IMR-90 (cell line): ENCODE data around the gene PANK2. TPM values are rescaled to one million over a fixed set of nuclear protein-coding genes. Genes with fewer than 3 reads are reported as not detected.

Source experiments
- ATAC-seq: fragments of 200-7000 bp; cut with Tn5 transposase; 2 replicates; pipeline ENCODE4 v1.9.1; 2020; ENCODE audit warnings: low read depth, mild to moderate bottlenecking, moderate library complexity
- BruUV-seq: library from RNA; stranded (reverse); fragments of 400-500 nt; replicated peaks from 2 replicates; lab custom pipeline; 2021; lab: Mats Ljungman, UMichigan
- CTCF ChIA-PET: fragments of 300-600 bp; formaldehyde crosslinking; extraction: SDS; loops from one replicate; lab custom pipeline; 2021; ENCODE audit warnings: antibody characterized with exemption; lab: Yijun Ruan, JAX
- POLR2A ChIA-PET: fragments of 300-600 bp; sonication (Branson Sonifier 250); formaldehyde crosslinking; loops from one replicate; lab custom pipeline; 2022; ENCODE audit warnings: antibody characterized with exemption; ENCODE audit not compliant: unreplicated experiment; lab: Charles Lee
- DNase-seq: peaks from one replicate; pipeline ENCODE4 v3.0.0; 2013
- H2AFZ ChIP-seq: replicated peaks from 2 replicates; pipeline ENCODE3; 2013; ENCODE audit warnings: low read length, mild to moderate bottlenecking; ENCODE audit not compliant: poor library complexity
- H2AK5ac ChIP-seq: 2 replicates; pipeline ENCODE4 v1.6.1; 2013; ENCODE audit warnings: low read depth, low read length, inconsistent platforms
- H2AK9ac ChIP-seq: replicated peaks from 2 replicates; pipeline ENCODE3; 2013; ENCODE audit warnings: mild to moderate bottlenecking, low read depth, low read length, moderate library complexity; ENCODE audit not compliant: poor library complexity
- H2BK120ac ChIP-seq: 2 replicates; pipeline ENCODE4 v1.6.1; 2013; ENCODE audit warnings: low read depth, low read length, inconsistent platforms
- H2BK15ac ChIP-seq: 3 replicates; pipeline ENCODE4 v1.6.1; 2013; ENCODE audit warnings: low read depth, low read length, inconsistent platforms
- H2BK20ac ChIP-seq: 2 replicates; pipeline ENCODE4 v1.6.1; 2013; ENCODE audit warnings: low read depth, mild to moderate bottlenecking, inconsistent platforms, low read length, moderate library complexity
- H2BK5ac ChIP-seq: 2 replicates; pipeline ENCODE4 v1.6.1; 2013; ENCODE audit warnings: mild to moderate bottlenecking, low read depth, low read length, inconsistent platforms; ENCODE audit not compliant: poor library complexity, severe bottlenecking
- H3K14ac ChIP-seq: replicated peaks from 2 replicates; pipeline ENCODE4 v1.6.1; 2013; ENCODE audit warnings: low read depth, low read length, inconsistent platforms
- H3K18ac ChIP-seq: 2 replicates; pipeline ENCODE4 v1.6.1; 2013; ENCODE audit warnings: low read depth, low read length, control low read depth
- H3K23ac ChIP-seq: 2 replicates; pipeline ENCODE4 v1.6.1; 2013; ENCODE audit warnings: low read depth, low read length, inconsistent platforms
- H3K27ac ChIP-seq: 2 replicates; pipeline ENCODE4 v1.5.1; 2013; ENCODE audit warnings: mild to moderate bottlenecking, control low read depth, low read length; ENCODE audit not compliant: insufficient read depth
- H3K27me3 ChIP-seq: 2 replicates; pipeline ENCODE4 v1.6.1; 2013; ENCODE audit warnings: low read length; ENCODE audit not compliant: control insufficient read depth, insufficient read depth
- H3K36me3 ChIP-seq: 2 replicates; pipeline ENCODE4 v1.6.1; 2013; ENCODE audit warnings: low read length, mixed read lengths; ENCODE audit not compliant: control insufficient read depth, insufficient read depth
- H3K4ac ChIP-seq: 2 replicates; pipeline ENCODE4 v1.6.1; 2013; ENCODE audit warnings: low read depth, low read length, inconsistent platforms
- H3K4me1 ChIP-seq: 2 replicates; pipeline ENCODE4 v1.6.1; 2013; ENCODE audit warnings: low read length, mixed read lengths; ENCODE audit not compliant: control insufficient read depth, insufficient read depth
- H3K4me2 ChIP-seq: 2 replicates; pipeline ENCODE4 v1.6.1; 2013; ENCODE audit warnings: low read depth, mild to moderate bottlenecking, control low read depth, low read length, moderate library complexity
- H3K4me3 ChIP-seq: 2 replicates; pipeline ENCODE4 v1.5.1; 2013; ENCODE audit warnings: low read depth, mild to moderate bottlenecking, control low read depth, low read length, moderate library complexity; ENCODE audit not compliant: insufficient read depth
- H3K56ac ChIP-seq: 2 replicates; pipeline ENCODE4 v1.6.1; 2013; ENCODE audit warnings: low read length, inconsistent platforms; ENCODE audit not compliant: insufficient read depth; ENCODE audit errors: extremely low read depth
- H3K79me1 ChIP-seq, 2 experiments: 2 replicates each; pipeline ENCODE4 v1.6.1; 2013; ENCODE audit warnings: low read length in 2 of 2, inconsistent platforms in 1 of 2, low read depth in 1 of 2
- H3K9ac ChIP-seq: 2 replicates; pipeline ENCODE4 v1.6.1; 2013; ENCODE audit warnings: low read depth, low read length, control low read depth
- H3K9me1 ChIP-seq: 2 replicates; pipeline ENCODE4 v1.6.1; 2013; ENCODE audit warnings: low read length, inconsistent platforms; ENCODE audit not compliant: insufficient read depth
- H3K9me3 ChIP-seq: 2 replicates; pipeline ENCODE4 v1.6.1; 2013; ENCODE audit warnings: low read length; ENCODE audit not compliant: control insufficient read depth, insufficient read depth
- H4K20me1 ChIP-seq: 2 replicates; pipeline ENCODE4 v1.6.1; 2013; ENCODE audit warnings: low read length, inconsistent platforms; ENCODE audit not compliant: insufficient read depth
- H4K5ac ChIP-seq: 2 replicates; pipeline ENCODE4 v1.6.1; 2013; ENCODE audit warnings: mild to moderate bottlenecking, low read depth, low read length, control low read depth
- H4K8ac ChIP-seq, 2 experiments: 2 replicates each; pipeline ENCODE4 v1.6.1; 2013; ENCODE audit warnings: low read depth in 2 of 2, low read length in 2 of 2, control low read depth in 1 of 2, inconsistent platforms in 1 of 2
- H4K91ac ChIP-seq: 2 replicates; pipeline ENCODE4 v1.6.1; 2013; ENCODE audit warnings: low read depth, low read length, inconsistent platforms; ENCODE audit not compliant: insufficient read depth
- BHLHE40 ChIP-seq: fragments of 150-350 bp; IDR thresholded peaks from 2 replicates; pipeline ENCODE4 v1.6.1; 2016; ENCODE audit warnings: mild to moderate bottlenecking, low read depth, low read length
- CEBPB ChIP-seq: IDR thresholded peaks from 2 replicates; pipeline ENCODE4 v1.6.1; 2012; ENCODE audit warnings: low read depth, low read length, improper control_type of control experiment
- CHD1 ChIP-seq: IDR thresholded peaks from 2 replicates; pipeline ENCODE4 v1.6.1; 2012; ENCODE audit warnings: low read depth, low read length, improper control_type of control experiment
- ELK1 ChIP-seq: fragments of 150-350 bp; IDR thresholded peaks from 2 replicates; pipeline ENCODE4 v1.6.1; 2016; ENCODE audit warnings: low read depth, mild to moderate bottlenecking, low read length, moderate library complexity, borderline replicate concordance
- MAFK ChIP-seq: IDR thresholded peaks from 2 replicates; pipeline ENCODE4 v1.6.1; 2012; ENCODE audit warnings: low read depth, low read length, improper control_type of control experiment
- MAZ ChIP-seq: IDR thresholded peaks from 2 replicates; pipeline ENCODE4 v1.6.1; 2012; ENCODE audit warnings: low read depth, mild to moderate bottlenecking, low read length, improper control_type of control experiment, moderate library complexity, borderline replicate concordance
- MXI1 ChIP-seq: IDR thresholded peaks from 2 replicates; pipeline ENCODE4 v1.6.1; 2012; ENCODE audit warnings: low read depth, mild to moderate bottlenecking, low read length, moderate library complexity, borderline replicate concordance
- POLR2A ChIP-seq: IDR thresholded peaks from 2 replicates; pipeline ENCODE4 v1.6.1; 2012; ENCODE audit warnings: mild to moderate bottlenecking, low read depth, low read length
- RFX5 ChIP-seq: IDR thresholded peaks from 2 replicates; pipeline ENCODE4 v1.8.0; 2012; ENCODE audit warnings: low read depth, mild to moderate bottlenecking, low read length, moderate library complexity
- WGBS, 2 experiments: methylation state at CpG; one replicate each; pipeline versions ENCODE4 v1.1.5 to v1.1.7; 2013; ENCODE audit warnings: missing lambda C conversion rate in 2 of 2; ENCODE audit not compliant: insufficient read length in 1 of 2; ENCODE audit errors: extremely low coverage in 2 of 2; 5-methylcytosine and 5-hydroxymethylcytosine counted together
- dilution Hi-C: fragments of 300-500 bp; cut with HindIII; formaldehyde crosslinking; loops from one replicate; pipeline ENCODE4 v1.14.3; 2018; ENCODE audit warnings: low sequenced_read_pairs; ENCODE audit not compliant: unreplicated experiment
- in situ Hi-C: fragments of 300-500 bp; cut with MboI; formaldehyde crosslinking; loops from 3 replicates; pipeline ENCODE4 v1.14.3; 2019; ENCODE audit warnings: low sequenced_read_pairs, inconsistent platforms, mixed read lengths
- intact Hi-C: fragments of 100-400 bp; cut with micrococcal nuclease; formaldehyde crosslinking; loops from 2 replicates; pipeline ENCODE4 v1.10.0; 2022
- polyA plus RNA-seq, 3 experiments: library from polyadenylated mRNA; depleted of rRNA; stranded (reverse); fragments of >200 nt; gene quantifications; 2 replicates each; pipeline ENCODE4 v1.2.3, GENCODE V29; 2012; ENCODE audit warnings: low replicate concordance in 1 of 3
- total RNA-seq: library from RNA; depleted of rRNA; stranded (reverse); fragments of >200 nt; gene quantifications from 2 replicates; pipeline ENCODE4 v1.2.3, GENCODE V29; 2012

Gene PANK2
- total and polyA plus RNA-seq, 2 of the 4 experiments (the other 2 are of a cell fraction): 17.7 to 28.1 TPM

- TF ChIP-seq ELK1 (no peak), BHLHE40 (no peak), MAFK (no peak), MAZ (no peak)
Observed at GRCh38 chr20:3854462-3854871, 34.7 kb upstream of the PANK2 start (continued).

GRCh38 chr20:3857405-3857804, 31.8 kb upstream of the PANK2 start:
- Histone ChIP-seq H3K9ac (no peak overlapping the region), H2BK120ac (no peak overlapping the region), H2AFZ (no peak overlapping the region), H2AK5ac (no peak overlapping the region), H3K4ac (no peak overlapping the region), H3K79me1 (peaks cover 21 to 39% of the 10 kb centered on the region in 2 experiments; a peak in 3 of 4 replicates), H3K23ac (no peak overlapping the region), H3K9me3 (peaks cover 4% of the 10 kb centered on the region), H2BK20ac (no peak overlapping the region), H3K36me3 (peaks cover 52% of the 10 kb centered on the region), H4K20me1 (peaks cover 7% of the 10 kb centered on the region; the same call in 1 of the 2 replicates), H3K27me3 (no peaks in the 10 kb centered on the region), H4K5ac (no peak overlapping the region), H4K8ac (no peak overlapping the region), H3K9me1 (no peaks in the 10 kb centered on the region; the same call in 1 of the 2 replicates), H3K18ac (no peak overlapping the region), H2BK15ac (no peak overlapping the region), H3K14ac (no peak overlapping the region), H3K4me3 (no peak overlapping the region), H3K56ac (no peak overlapping the region), H2AK9ac (no peak overlapping the region), H4K91ac (no peak overlapping the region), H3K4me2 (no peak overlapping the region), H3K27ac (no peak overlapping the region), H2BK5ac (no peak overlapping the region), H3K4me1 (no peaks in the 10 kb centered on the region)
- WGBS, 2 experiments: 95% methylated on average over 10 of the region's 14 CpGs; no CpG with 5 or more reads in 1 of the 2 experiments
- ChIA-PET POLR2A (no interaction called here), CTCF (no interaction called here)
- ATAC-seq (no peak), DNase-seq (no peak)
- TF ChIP-seq MXI1 (no peak), RFX5 (no peak), CEBPB (no peak), POLR2A (no peak), CHD1 (no peak)
- in situ Hi-C loops (no loop called here), intact Hi-C loops (no loop called here), dilution Hi-C loops (no loop called here)
- BruUV-seq: no TSS peak
